Astrocyte of the spinal cord (primary cell): ENCODE results near the gene DSCAML1.

Experiments
- DNase-seq: peaks from one replicate; pipeline ENCODE4 v3.0.0; 2011; ENCODE audit warnings: low read depth, low spot score
- H3K4me3 ChIP-seq: 2 replicates; pipeline ENCODE4 v1.5.1; 2011; ENCODE audit warnings: low read depth, mild to moderate bottlenecking, low read length, moderate library complexity
- in situ Hi-C: cut with HindIII; loops from 2 replicates; pipeline ENCODE4 v1.10.0; 2017; ENCODE audit warnings: low sequenced_read_pairs
- TF ChIP-seq, protein P1 (sequence below): IDR thresholded peaks from 2 replicates; pipeline ENCODE4 v1.5.1; 2012; ENCODE audit warnings: low read depth, mild to moderate bottlenecking, low read length, inconsistent platforms

The DSCAML1 gene

DNA sequence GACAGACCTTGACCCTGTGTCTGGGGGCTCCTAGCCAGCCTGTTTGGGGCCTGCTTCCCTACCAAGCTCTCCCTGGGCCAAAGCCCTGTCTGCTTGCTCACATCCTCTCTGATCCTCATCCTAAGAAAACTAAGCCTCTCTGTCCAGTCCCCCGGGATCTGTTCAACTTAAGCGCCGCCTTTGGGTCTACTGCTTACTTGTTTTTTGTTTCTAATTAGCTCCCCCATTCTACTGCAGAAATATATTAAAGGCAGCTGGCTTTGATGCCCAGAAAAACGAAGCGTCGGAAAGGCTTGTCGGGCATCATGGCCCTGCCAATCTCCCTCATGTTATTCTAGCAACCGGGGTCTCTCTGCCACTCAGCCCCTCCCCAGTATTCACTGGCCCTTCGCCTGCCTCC is 3.4 kb downstream of the DSCAML1 start:
- no peak for DNase-seq
- TF ChIP-seq, protein P1, sequence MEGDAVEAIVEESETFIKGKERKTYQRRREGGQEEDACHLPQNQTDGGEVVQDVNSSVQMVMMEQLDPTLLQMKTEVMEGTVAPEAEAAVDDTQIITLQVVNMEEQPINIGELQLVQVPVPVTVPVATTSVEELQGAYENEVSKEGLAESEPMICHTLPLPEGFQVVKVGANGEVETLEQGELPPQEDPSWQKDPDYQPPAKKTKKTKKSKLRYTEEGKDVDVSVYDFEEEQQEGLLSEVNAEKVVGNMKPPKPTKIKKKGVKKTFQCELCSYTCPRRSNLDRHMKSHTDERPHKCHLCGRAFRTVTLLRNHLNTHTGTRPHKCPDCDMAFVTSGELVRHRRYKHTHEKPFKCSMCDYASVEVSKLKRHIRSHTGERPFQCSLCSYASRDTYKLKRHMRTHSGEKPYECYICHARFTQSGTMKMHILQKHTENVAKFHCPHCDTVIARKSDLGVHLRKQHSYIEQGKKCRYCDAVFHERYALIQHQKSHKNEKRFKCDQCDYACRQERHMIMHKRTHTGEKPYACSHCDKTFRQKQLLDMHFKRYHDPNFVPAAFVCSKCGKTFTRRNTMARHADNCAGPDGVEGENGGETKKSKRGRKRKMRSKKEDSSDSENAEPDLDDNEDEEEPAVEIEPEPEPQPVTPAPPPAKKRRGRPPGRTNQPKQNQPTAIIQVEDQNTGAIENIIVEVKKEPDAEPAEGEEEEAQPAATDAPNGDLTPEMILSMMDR: no peak
- in situ Hi-C loops: no loop called here
- no peak overlapping the region for H3K4me3 ChIP-seq

DNA sequence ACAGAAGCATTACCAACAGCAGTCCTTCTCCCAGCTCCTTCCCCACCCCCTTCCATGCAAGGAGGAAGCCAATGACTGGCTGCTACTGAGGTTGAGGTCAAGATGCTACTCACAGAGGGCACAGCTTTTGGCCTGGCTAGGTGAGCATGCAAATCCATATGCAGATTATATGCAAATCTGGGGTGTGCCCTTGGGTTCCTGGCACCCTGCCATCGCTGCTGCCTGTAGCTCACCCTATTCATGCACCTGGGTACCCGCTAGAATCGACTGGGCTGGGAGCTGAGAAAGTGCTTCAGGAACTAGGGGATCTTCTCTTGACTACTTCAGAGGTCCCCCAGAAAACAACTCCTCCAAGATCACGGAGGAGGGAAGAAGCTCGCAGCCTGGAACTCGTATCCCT is 4.0 kb downstream of the DSCAML1 start:
- no peak for DNase-seq
- H3K4me3 ChIP-seq: no peak overlapping the region
- in situ Hi-C loops: no loop called here
- TF ChIP-seq, protein P1: no peak

DNA sequence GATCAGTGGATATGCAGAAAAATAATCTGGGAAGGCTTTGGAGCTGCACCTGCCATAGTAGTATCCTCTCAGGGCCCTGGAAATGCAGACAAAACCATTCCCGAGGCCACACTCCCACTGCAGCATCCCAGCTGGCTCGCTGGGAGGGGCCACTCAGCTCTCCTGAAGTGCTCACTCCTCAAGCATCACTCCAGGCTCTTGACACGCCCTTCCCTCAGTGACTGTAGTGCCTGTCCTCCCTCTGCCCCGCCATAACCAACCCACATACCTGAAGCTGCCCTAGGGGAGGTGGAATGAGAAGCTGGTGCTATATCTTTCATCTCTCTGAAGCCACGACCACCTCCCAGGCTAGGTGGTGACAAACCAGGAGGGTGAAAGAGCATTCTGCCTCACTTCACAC is 4.8 kb downstream of the DSCAML1 start:
- in situ Hi-C loops: no loop called here
- H3K4me3 ChIP-seq: no peak overlapping the region
- TF ChIP-seq, protein P1: no peak
- no peak for DNase-seq

DNA sequence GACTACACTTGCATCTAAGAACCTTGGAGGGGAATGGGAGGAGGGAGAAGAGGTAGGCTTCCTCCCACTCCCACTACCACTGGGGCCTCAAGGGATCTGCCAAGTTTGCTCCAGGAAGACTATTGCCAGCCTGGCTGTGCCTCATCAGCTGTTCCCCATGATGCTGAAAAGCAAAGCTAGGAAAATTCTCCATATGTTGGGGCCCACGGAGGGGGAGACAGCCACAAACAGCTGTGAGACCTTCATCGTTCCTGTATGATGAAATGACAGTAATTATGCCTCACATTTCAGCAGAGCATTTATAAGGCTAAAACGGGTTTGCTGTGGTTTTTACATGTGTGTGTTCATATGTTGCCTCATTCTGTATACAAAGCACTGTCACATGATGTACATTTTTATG is 6.7 kb downstream of the DSCAML1 start:
- no peak for DNase-seq
- no peak overlapping the region for H3K4me3 ChIP-seq
- TF ChIP-seq, protein P1: no peak
- in situ Hi-C loops: no loop called here

DNA sequence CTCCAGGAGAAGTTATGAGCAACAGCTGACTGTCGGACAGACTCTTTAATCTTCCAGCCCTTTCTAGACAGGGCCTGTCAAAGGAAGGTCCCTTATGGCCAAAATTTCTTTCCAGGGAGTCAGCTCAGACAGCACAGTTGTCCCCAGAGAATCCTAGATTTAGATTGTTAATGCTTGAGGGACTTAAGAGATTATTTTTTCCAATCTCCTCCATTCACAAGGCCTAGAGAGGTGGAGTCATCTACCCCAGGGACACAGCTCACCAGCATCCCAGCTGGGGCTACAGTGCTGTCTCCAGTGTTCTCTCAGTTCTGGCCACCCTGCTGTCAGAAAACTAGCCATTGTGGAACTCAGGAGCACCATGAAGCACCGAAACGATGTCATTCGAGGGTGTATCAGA is 7.8 kb downstream of the DSCAML1 start:
- in situ Hi-C loops: no loop called here
- TF ChIP-seq, protein P1: no peak
- H3K4me3 ChIP-seq: no peak overlapping the region
- DNase-seq: no peak

DNA sequence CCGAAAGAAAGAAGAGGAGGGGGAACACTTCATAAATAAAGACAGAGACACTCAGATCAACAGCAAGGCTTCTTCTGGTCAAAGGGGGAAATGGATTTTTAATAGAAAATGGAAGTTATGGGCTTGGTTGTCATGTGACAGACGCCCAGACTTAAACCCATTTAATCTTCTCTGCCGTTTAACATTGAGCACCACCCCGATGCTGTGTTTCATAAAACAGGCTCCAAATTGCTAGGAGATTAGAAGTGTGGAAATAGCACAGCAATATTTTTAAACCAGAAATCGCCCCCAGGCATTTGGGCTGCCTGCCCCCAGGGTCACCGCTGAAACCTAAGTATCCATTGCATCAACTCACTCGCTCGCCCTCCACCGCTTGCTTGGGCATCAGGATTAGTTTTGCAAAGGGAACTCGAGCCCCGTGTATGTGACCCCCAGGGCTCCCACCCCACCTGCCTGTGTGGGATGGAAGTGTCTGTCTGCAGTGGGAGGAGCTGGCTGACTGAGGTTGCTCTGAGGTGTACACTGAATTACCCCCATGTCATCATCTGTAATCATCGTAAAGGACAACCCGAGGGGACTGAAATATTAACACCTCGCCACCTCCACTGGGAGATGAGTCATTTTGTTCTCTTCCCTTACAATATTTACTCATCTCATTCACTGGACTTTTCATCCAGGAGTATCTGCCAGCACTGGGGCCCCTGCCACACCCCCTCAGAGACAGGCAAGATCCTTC is 10.7 kb downstream of the DSCAML1 start:
- no peak overlapping the region for H3K4me3 ChIP-seq
- in situ Hi-C loops: no loop called here
- no peak for DNase-seq
- TF ChIP-seq, protein P1: no peak
